Kidney epithelial cell (primary cell): ENCODE data around the gene POP4. TPM values are rescaled to one million over a fixed set of nuclear protein-coding genes. Genes with fewer than 3 reads are reported as not detected.

Experiments used
- DNase-seq: peaks from one replicate; pipeline ENCODE4 v3.0.0-alpha.2; 2010; ENCODE audit warnings: low read depth
- H3K27me3 ChIP-seq: 2 replicates; pipeline ENCODE4 v1.6.0; 2011; ENCODE audit warnings: low read length; ENCODE audit not compliant: control insufficient read depth, insufficient read depth
- H3K36me3 ChIP-seq: 2 replicates; pipeline ENCODE4 v1.5.1; 2011; ENCODE audit warnings: low read length; ENCODE audit not compliant: control insufficient read depth, insufficient read depth
- H3K4me3 ChIP-seq: 2 replicates; pipeline ENCODE4 v1.5.1; 2011; ENCODE audit warnings: low read depth, mild to moderate bottlenecking, control low read depth, low read length
- total RNA-seq: library from RNA; depleted of rRNA; stranded (reverse); fragments of >200 nt; gene quantifications from 2 replicates; pipeline ENCODE4 v1.2.3, GENCODE V29; 2015
- TF ChIP-seq, protein P1 (sequence below): IDR thresholded peaks from 2 replicates; pipeline ENCODE4 v1.5.1; 2011; ENCODE audit warnings: mild to moderate bottlenecking, moderate library complexity, low read length, control low read depth, inconsistent platforms; ENCODE audit not compliant: insufficient read depth, poor library complexity, severe bottlenecking

The POP4 gene
- total RNA-seq, 1 donor from 2014 or later = 68.1 TPM

DNA sequence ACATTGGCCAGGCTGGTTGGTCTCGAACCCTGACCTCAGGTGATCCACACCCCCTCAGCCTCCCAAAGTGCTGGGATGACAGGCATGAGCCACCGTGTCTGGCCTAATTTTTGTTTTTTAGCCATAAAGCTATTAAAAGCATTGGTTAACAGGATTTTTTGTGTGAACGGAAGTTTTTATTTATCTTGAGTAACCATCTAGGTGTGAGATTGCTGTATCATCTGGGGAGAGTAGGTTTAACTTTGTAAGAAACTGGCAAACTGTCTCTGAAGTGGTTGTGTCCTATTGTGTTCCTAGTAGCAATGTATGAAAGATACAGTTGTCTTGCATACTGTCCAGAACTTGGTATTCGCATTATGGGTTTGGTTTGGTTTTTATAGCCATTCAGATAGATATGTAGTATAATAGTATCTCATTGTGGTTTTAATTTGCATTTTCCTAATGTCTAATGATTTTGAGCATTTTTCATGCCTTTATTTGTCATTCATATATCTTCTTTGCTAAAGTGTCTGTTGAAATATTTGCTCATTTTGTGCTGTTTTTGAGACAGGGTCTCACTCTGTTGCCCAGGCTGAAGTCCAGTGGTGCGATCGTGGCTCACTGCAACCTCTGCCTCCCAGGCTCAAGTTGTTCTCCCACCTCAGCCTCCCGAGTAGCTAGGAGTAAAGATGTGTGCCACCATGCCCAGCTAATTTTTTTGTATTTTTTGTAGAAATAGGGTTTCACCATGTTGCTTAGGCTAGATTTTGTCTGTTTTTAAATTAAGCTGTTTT lies 45.7 kb downstream of the POP4 start:
- Histone ChIP-seq H3K4me3 (no peak overlapping the region), H3K27me3 (peaks cover 3% of the 10 kb centered on the region), H3K36me3 (no peaks in the 10 kb centered on the region)
- TF ChIP-seq, protein P1, sequence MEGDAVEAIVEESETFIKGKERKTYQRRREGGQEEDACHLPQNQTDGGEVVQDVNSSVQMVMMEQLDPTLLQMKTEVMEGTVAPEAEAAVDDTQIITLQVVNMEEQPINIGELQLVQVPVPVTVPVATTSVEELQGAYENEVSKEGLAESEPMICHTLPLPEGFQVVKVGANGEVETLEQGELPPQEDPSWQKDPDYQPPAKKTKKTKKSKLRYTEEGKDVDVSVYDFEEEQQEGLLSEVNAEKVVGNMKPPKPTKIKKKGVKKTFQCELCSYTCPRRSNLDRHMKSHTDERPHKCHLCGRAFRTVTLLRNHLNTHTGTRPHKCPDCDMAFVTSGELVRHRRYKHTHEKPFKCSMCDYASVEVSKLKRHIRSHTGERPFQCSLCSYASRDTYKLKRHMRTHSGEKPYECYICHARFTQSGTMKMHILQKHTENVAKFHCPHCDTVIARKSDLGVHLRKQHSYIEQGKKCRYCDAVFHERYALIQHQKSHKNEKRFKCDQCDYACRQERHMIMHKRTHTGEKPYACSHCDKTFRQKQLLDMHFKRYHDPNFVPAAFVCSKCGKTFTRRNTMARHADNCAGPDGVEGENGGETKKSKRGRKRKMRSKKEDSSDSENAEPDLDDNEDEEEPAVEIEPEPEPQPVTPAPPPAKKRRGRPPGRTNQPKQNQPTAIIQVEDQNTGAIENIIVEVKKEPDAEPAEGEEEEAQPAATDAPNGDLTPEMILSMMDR = no peak
- no peak for DNase-seq

GRCh38 chr19:29653398-29653797 lies 47.3 kb downstream of the POP4 start:
- Histone ChIP-seq H3K36me3 (no peaks in the 10 kb centered on the region), H3K4me3 (no peak overlapping the region), H3K27me3 (peaks cover 3% of the 10 kb centered on the region)
- TF ChIP-seq, protein P1 = no peak
- no peak for DNase-seq

GRCh38 chr19:29655648-29656335 lies 49.7 kb downstream of the POP4 start:
- Histone ChIP-seq H3K4me3 (no peak overlapping the region), H3K36me3 (no peaks in the 10 kb centered on the region), H3K27me3 (peaks cover 3% of the 10 kb centered on the region)
- TF ChIP-seq, protein P1 = no peak
- no peak for DNase-seq

GRCh38 chr19:29658221-29658991 lies 52.3 kb downstream of the POP4 start:
- TF ChIP-seq, protein P1 = no peak
- H3K4me3 ChIP-seq = no peak overlapping the region
- H3K27me3 ChIP-seq = peaks cover 3% of the 10 kb centered on the region
- DNase-seq = no peak
- H3K36me3 ChIP-seq = no peaks in the 10 kb centered on the region

DNA sequence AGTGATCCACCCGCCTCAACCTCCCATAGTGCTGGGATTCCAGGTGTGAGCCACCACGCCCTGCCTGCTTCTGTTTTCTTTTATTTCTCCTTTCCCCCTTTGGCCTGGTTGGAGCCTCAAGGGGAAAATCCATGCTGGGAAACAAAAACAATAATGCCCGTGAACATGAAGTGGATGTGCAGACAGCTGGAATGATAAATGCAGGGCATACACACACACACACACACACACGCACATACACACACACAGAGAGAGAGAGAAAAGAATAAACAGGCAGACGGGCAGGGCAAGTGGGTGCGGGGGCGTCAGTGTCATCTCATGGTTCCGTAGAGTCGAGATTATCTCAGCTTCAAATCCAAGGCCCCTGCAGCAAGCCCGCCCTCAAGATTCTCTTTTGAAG lies 54.8 kb downstream of the POP4 start:
- H3K27me3 ChIP-seq = no peaks in the 10 kb centered on the region
- no peaks in the 10 kb centered on the region for H3K36me3 ChIP-seq
- DNase-seq = no peak
- no peak overlapping the region for H3K4me3 ChIP-seq
- TF ChIP-seq, protein P1 = no peak
